H1 (cell line): ENCODE data around the gene DNLZ. TPM values are rescaled to one million over a fixed set of nuclear protein-coding genes. Genes with fewer than 3 reads are reported as not detected.

Experiments
- CTCF ChIA-PET: fragments of 300-600 bp; sonication (Branson Sonifier 250); formaldehyde crosslinking; loops from one replicate; lab custom pipeline; 2021; ENCODE audit not compliant: partially characterized antibody; lab: Charles Lee
- POLR2A ChIA-PET: fragments of 300-600 bp; sonication (Branson Sonifier 250); formaldehyde crosslinking; loops from one replicate; lab custom pipeline; 2021; ENCODE audit warnings: inconsistent platforms; ENCODE audit not compliant: partially characterized antibody; lab: Charles Lee
- DNase-seq, 2 experiments: peaks; one replicate each; pipeline versions ENCODE4 v3.0.0 to v3.0.0-alpha.2; 2010 to 2022; ENCODE audit warnings: low spot score in 2 of 2, low read depth in 1 of 2, mixed read lengths in 1 of 2
- FAIRE-seq: peaks from 2 replicates; lab custom pipeline; 2011; peaks lifted over from hg19 to GRCh38; lab: Jason Lieb, UNC
- H2AFZ ChIP-seq: 2 replicates; pipeline ENCODE4 v1.8.1; 2012; ENCODE audit warnings: low read length, inconsistent platforms
- H2AK5ac ChIP-seq: 2 replicates; pipeline ENCODE4 v1.6.1; 2013; ENCODE audit warnings: low read depth, low read length
- H2BK120ac ChIP-seq: replicated peaks from 2 replicates; pipeline ENCODE3; 2013; ENCODE audit warnings: low read depth, low read length, inconsistent platforms
- H2BK12ac ChIP-seq: 2 replicates; pipeline ENCODE4 v1.6.1; 2013; ENCODE audit warnings: low read depth, low read length
- H2BK15ac ChIP-seq: 2 replicates; pipeline ENCODE4 v1.6.1; 2013; ENCODE audit warnings: low read length
- H2BK20ac ChIP-seq: 2 replicates; pipeline ENCODE4 v1.6.1; 2013; ENCODE audit warnings: low read length
- H2BK5ac ChIP-seq: 2 replicates; pipeline ENCODE4 v1.6.1; 2013; ENCODE audit warnings: low read depth, low read length
- H3K14ac ChIP-seq: 2 replicates; pipeline ENCODE4 v1.6.1; 2013; ENCODE audit warnings: inconsistent platforms; ENCODE audit not compliant: insufficient read length
- H3K18ac ChIP-seq: 2 replicates; pipeline ENCODE4 v1.6.1; 2013; ENCODE audit warnings: low read length; ENCODE audit errors: extremely low read depth
- H3K23ac ChIP-seq: 2 replicates; pipeline ENCODE4 v1.6.1; 2013; ENCODE audit warnings: inconsistent platforms; ENCODE audit not compliant: insufficient read length
- H3K23me2 ChIP-seq: 2 replicates; pipeline ENCODE4 v1.6.1; 2013; ENCODE audit warnings: low read depth, low read length
- H3K27ac ChIP-seq: 2 replicates; pipeline ENCODE4 v1.6.1; 2011; ENCODE audit warnings: low read depth, low read length, inconsistent platforms
- H3K27me3 ChIP-seq, 4 experiments: replicated peaks in 1 of 4; 1 replicate in 1 of 4; 2 replicates in 3 of 4; pipeline versions ENCODE4 v1.6.1 to v1.8.1; 2011 to 2013; ENCODE audit warnings: low read length in 3 of 4, mild to moderate bottlenecking in 3 of 4, inconsistent platforms in 2 of 4, mixed read lengths in 2 of 4, moderate library complexity in 1 of 4; ENCODE audit not compliant: control insufficient read depth in 3 of 4, insufficient read depth in 3 of 4; ENCODE audit errors: extremely low read depth in 1 of 4
- H3K36me3 ChIP-seq, 4 experiments: 2 replicates each; pipeline versions ENCODE4 v1.6.1 to v1.8.1; 2011 to 2013; ENCODE audit warnings: mild to moderate bottlenecking in 4 of 4, low read length in 3 of 4, moderate library complexity in 2 of 4, control low read depth in 1 of 4, inconsistent platforms in 1 of 4; ENCODE audit not compliant: insufficient read depth in 4 of 4, control insufficient read depth in 2 of 4
- H3K4ac ChIP-seq: replicated peaks from 2 replicates; pipeline ENCODE3; 2013; ENCODE audit warnings: low read length, low read depth, mixed read lengths, inconsistent platforms; ENCODE audit not compliant: insufficient read length
- H3K4me1 ChIP-seq, 4 experiments: replicated peaks in 1 of 4; 1 replicate in 1 of 4; 2 replicates in 3 of 4; pipeline versions ENCODE4 v1.6.1 to v1.8.1; 2011 to 2013; ENCODE audit warnings: low read length in 3 of 4, inconsistent platforms in 2 of 4, mixed read lengths in 1 of 4; ENCODE audit not compliant: insufficient read depth in 4 of 4, control insufficient read depth in 3 of 4
- H3K4me2 ChIP-seq, 2 experiments: 2 replicates each; pipeline versions ENCODE4 v1.6.1 to v1.8.1; 2011 to 2013; ENCODE audit warnings: low read depth in 2 of 2, low read length in 2 of 2, control low read depth in 1 of 2, inconsistent platforms in 1 of 2, mild to moderate bottlenecking in 1 of 2; ENCODE audit not compliant: insufficient read depth in 1 of 2
- H3K4me3 ChIP-seq, 4 experiments: fragments of 200-600, 300-600 bp in 1 of 4; sonication (generic), shearing (Covaris generic), sonication (Bioruptor Twin) in 1 of 4; 2 replicates each; pipeline versions ENCODE4 v1.5.1 to v1.8.1; 2011 to 2016; ENCODE audit warnings: low read length in 4 of 4, low read depth in 3 of 4, control low read depth in 2 of 4, inconsistent platforms in 2 of 4, mild to moderate bottlenecking in 2 of 4, mixed read lengths in 1 of 4, moderate library complexity in 1 of 4; ENCODE audit not compliant: insufficient read depth in 2 of 4; ENCODE audit errors: extremely low read depth in 1 of 4
- H3K56ac ChIP-seq: replicated peaks from 2 replicates; pipeline ENCODE3; 2013; ENCODE audit warnings: low read depth, mild to moderate bottlenecking, mixed read lengths, low read length, inconsistent platforms; ENCODE audit not compliant: insufficient read length
- H3K79me1 ChIP-seq: 2 replicates; pipeline ENCODE4 v1.6.1; 2013; ENCODE audit warnings: low read depth, low read length, control low read depth
- H3K79me2 ChIP-seq, 2 experiments: 2 replicates each; pipeline versions ENCODE4 v1.6.1 to v1.8.1; 2012 to 2013; ENCODE audit warnings: low read length in 2 of 2, mild to moderate bottlenecking in 2 of 2, inconsistent platforms in 1 of 2; ENCODE audit not compliant: insufficient read depth in 2 of 2, control insufficient read depth in 1 of 2
- H3K9ac ChIP-seq, 4 experiments: replicated peaks in 1 of 4; 1 replicate in 1 of 4; 2 replicates in 3 of 4; pipeline versions ENCODE4 v1.6.1 to v1.8.1; 2011 to 2013; ENCODE audit warnings: low read depth in 3 of 4, low read length in 3 of 4, control low read depth in 2 of 4, mild to moderate bottlenecking in 2 of 4, moderate library complexity in 2 of 4, inconsistent platforms in 1 of 4; ENCODE audit errors: extremely low read depth in 1 of 4
- H3K9me3 ChIP-seq, 2 experiments: 2 replicates each; pipeline versions ENCODE4 v1.6.1 to v1.8.1; 2012 to 2013; ENCODE audit warnings: mild to moderate bottlenecking in 2 of 2, moderate library complexity in 2 of 2, control low read depth in 1 of 2, inconsistent platforms in 1 of 2, low read depth in 1 of 2, low read length in 1 of 2, mixed read lengths in 1 of 2; ENCODE audit not compliant: insufficient read depth in 2 of 2
- H4K20me1 ChIP-seq, 2 experiments: replicated peaks in 1 of 2; 2 replicates each; pipeline versions ENCODE3 to v1.8.1; 2011 to 2013; ENCODE audit warnings: inconsistent platforms in 2 of 2, low read length in 2 of 2, mild to moderate bottlenecking in 1 of 2; ENCODE audit not compliant: insufficient read depth in 2 of 2, control insufficient read depth in 1 of 2
- H4K5ac ChIP-seq: 2 replicates; pipeline ENCODE4 v1.6.1; 2013; ENCODE audit warnings: low read length, low read depth, mixed read lengths, inconsistent platforms; ENCODE audit not compliant: insufficient read length
- H4K8ac ChIP-seq: 2 replicates; pipeline ENCODE4 v1.8.0; 2013; ENCODE audit warnings: mild to moderate bottlenecking, moderate library complexity, low read length, inconsistent platforms; ENCODE audit not compliant: insufficient read depth; ENCODE audit errors: extremely low read depth
- H4K91ac ChIP-seq: replicated peaks from 2 replicates; pipeline ENCODE3; 2013; ENCODE audit warnings: low read length, mixed read lengths, inconsistent platforms; ENCODE audit not compliant: insufficient read length
- CBX5 ChIP-seq: fragments of 300-800, 300-1000 bp; sonication (generic); IDR thresholded peaks from 2 replicates; pipeline ENCODE4 v1.7.1; 2016; ENCODE audit warnings: antibody characterized with exemption, low read length, low read depth
- CBX8 ChIP-seq: fragments of 300-800, 300-1000 bp; sonication (generic); IDR thresholded peaks from 2 replicates; pipeline ENCODE4 v1.7.1; 2016; ENCODE audit warnings: low read depth, low read length, borderline replicate concordance
- CEBPB ChIP-seq: IDR thresholded peaks from 2 replicates; pipeline ENCODE4 v1.6.1; 2012; ENCODE audit warnings: low read depth, low read length
- CHD1 ChIP-seq: IDR thresholded peaks from 2 replicates; pipeline ENCODE4 v1.6.1; 2012; ENCODE audit warnings: low read depth, low read length, improper control_type of control experiment
- CREB1 ChIP-seq: IDR thresholded peaks from 2 replicates; pipeline ENCODE4 v1.6.1; 2012; ENCODE audit warnings: inconsistent platforms
- EGR1 ChIP-seq: IDR thresholded peaks from 2 replicates; pipeline ENCODE4 v1.6.1; 2011; ENCODE audit warnings: low read depth, low read length, borderline replicate concordance
- HDAC2 ChIP-seq, 2 experiments: fragments of 300-600 bp in 1 of 2; sonication (generic) in 1 of 2; IDR thresholded peaks; 2 replicates each; pipeline ENCODE4 v1.6.1; 2011 to 2012; ENCODE audit warnings: low read depth in 2 of 2, low read length in 2 of 2, mild to moderate bottlenecking in 2 of 2, moderate library complexity in 2 of 2, borderline replicate concordance in 1 of 2, inconsistent platforms in 1 of 2
- JUND ChIP-seq: IDR thresholded peaks from 2 replicates; pipeline ENCODE4 v1.6.1; 2011; ENCODE audit warnings: mild to moderate bottlenecking, improper control_type of control experiment, low read length
- KDM1A ChIP-seq: fragments of 200-600, 300-600 bp; sonication (generic); IDR thresholded peaks from 2 replicates; pipeline ENCODE4 v1.7.1; 2016; ENCODE audit warnings: mild to moderate bottlenecking, low read length, borderline replicate concordance
- KDM4A ChIP-seq: IDR thresholded peaks from one replicate; pipeline ENCODE4 v1.7.1; 2012; ENCODE audit warnings: low read depth, mild to moderate bottlenecking, moderate library complexity, low read length, inconsistent platforms; ENCODE audit not compliant: severe bottlenecking
- KDM5A ChIP-seq: fragments of 200-600 bp; IDR thresholded peaks from 2 replicates; pipeline ENCODE4 v1.7.1; 2012; ENCODE audit warnings: mild to moderate bottlenecking, low read length, inconsistent platforms, mixed read lengths
- SP1 ChIP-seq: IDR thresholded peaks from 2 replicates; pipeline ENCODE4 v1.6.1; 2011; ENCODE audit warnings: low read depth, low read length
- TAF7 ChIP-seq: optimal IDR thresholded peaks from 2 replicates; pipeline ENCODE3; 2011; ENCODE audit warnings: low read depth, mild to moderate bottlenecking, inconsistent platforms, low read length, moderate library complexity, borderline replicate concordance
- TBP ChIP-seq: IDR thresholded peaks from 2 replicates; pipeline ENCODE4 v1.6.1; 2011; ENCODE audit warnings: low read depth, low read length, improper control_type of control experiment
- YY1 ChIP-seq: IDR thresholded peaks from 2 replicates; pipeline ENCODE4 v1.6.1; 2011; ENCODE audit warnings: low read depth, mild to moderate bottlenecking, low read length
- ZNF274 ChIP-seq: IDR thresholded peaks from 2 replicates; pipeline ENCODE4 v1.7.0; 2012; ENCODE audit warnings: low read length, borderline replicate concordance; ENCODE audit errors: extremely low read depth
- WGBS, 2 experiments: shearing (Covaris generic) in 1 of 2; methylation state at CpG; one replicate each; pipeline versions ENCODE4 v1.1.6 to v1.1.7; 2013 to 2015; ENCODE audit warnings: low lambda C conversion rate in 2 of 2, mixed read lengths in 2 of 2, inconsistent platforms in 1 of 2, low coverage in 1 of 2, missing lambda C conversion rate in 1 of 2; ENCODE audit not compliant: insufficient replicate concordance in 2 of 2, insufficient coverage in 1 of 2, insufficient read length in 1 of 2; ENCODE audit errors: extremely low coverage in 1 of 2, missing lambda C conversion rate in 1 of 2; 5-methylcytosine and 5-hydroxymethylcytosine counted together
- polyA plus RNA-seq, 7 experiments: library from polyadenylated mRNA; depleted of rRNA in 3 of 7; stranded (reverse) in 5 of 7; unstranded in 2 of 7; fragments of >200 nt in 5 of 7; fragments of 200-250 nt in 2 of 7; gene quantifications; 1 replicate in 5 of 7; 2 replicates in 1 of 7; 4 replicates in 1 of 7; pipeline versions ENCODE4 v1.2.1 to v1.2.3, GENCODE V29; 2011 to 2013; ENCODE audit warnings: missing spikeins in 2 of 7, mixed read lengths in 2 of 7
- total RNA-seq: library from RNA; stranded (reverse); fragmentation: NEBNext Ultra II Directional; extraction: Animal tissue kit (Norgen Biotek cat#: 25700); gene quantifications from 2 replicates; pipeline ENCODE4 v1.2.1, GENCODE V29; 2021

Gene DNLZ
- total and polyA plus RNA-seq, 2 of the 8 experiments (the other 6 are each of a cell fraction or from before 2014, with no cell fraction given): 11.6 to 17.9 TPM

- H3K4me2 ChIP-seq: no peak overlapping the region
- DNase-seq: no peak
- no peak overlapping the region for H4K91ac ChIP-seq
- no peak overlapping the region for H4K5ac ChIP-seq
- WGBS, 2 experiments: 82% methylated on average over 4 of the region's 4 CpGs; no CpG with 5 or more reads in 1 of the 2 experiments
- no peak overlapping the region for H3K56ac ChIP-seq
- no peak overlapping the region for H3K23ac ChIP-seq
- no peak overlapping the region for H3K9ac ChIP-seq
- H2AFZ ChIP-seq: no peak overlapping the region
- H4K8ac ChIP-seq: no peak overlapping the region
- POLR2A ChIA-PET: no interaction called here
- peaks cover 13 to 19% of the 10 kb centered on the region in 2 experiments for H3K9me3 ChIP-seq
- H4K20me1 ChIP-seq: peaks cover 0 to 1% of the 10 kb centered on the region in 2 experiments
- no peaks in the 10 kb centered on the region for H3K79me1 ChIP-seq
- TF ChIP-seq KDM5A (no peak), EGR1 (no peak), CBX5 (no peak), CBX8 (no peak), TBP (no peak), CHD1 (no peak), KDM1A (no peak), TAF7 (no peak), YY1 (no peak), SP1 (no peak), CREB1 (no peak), HDAC2 (IDR thresholded peaks at IDR 0.05; ENCODE audit: borderline replicate concordance in 1 of 2, low read depth in 2 of 2, low read length in 2 of 2) (no peak), CEBPB (no peak), JUND (no peak), ZNF274 (no peak), KDM4A (no peak)
- H3K14ac ChIP-seq: no peak overlapping the region
- H3K27me3 ChIP-seq: no peaks in the 10 kb centered on the region; a peak in 1 of 7 replicates
- H3K27ac ChIP-seq: no peak overlapping the region
- H2AK5ac ChIP-seq: no peak overlapping the region
- H3K23me2 ChIP-seq: peaks cover 4% of the 10 kb centered on the region; the same call in 1 of the 2 replicates
- H3K4ac ChIP-seq: no peak overlapping the region
- no peak overlapping the region for H3K18ac ChIP-seq
- no peak overlapping the region for H2BK20ac ChIP-seq
- CTCF ChIA-PET: interaction anchor here (4.9 kb wide), 1 partner anchor 8 kb away, joined by 46 read pairs; no protein-coding TSS in a partner anchor
- no peaks in the 10 kb centered on the region for H3K79me2 ChIP-seq
- H3K4me3 ChIP-seq: no peak overlapping the region
- H2BK120ac ChIP-seq: no peak overlapping the region
- 0 out of 7 replicates have a peak, but pooled peaks cover 0 to 3% (median 0%) of the 10 kb centered on the region in 4 experiments for H3K4me1 ChIP-seq
- no peak for FAIRE-seq
- H2BK15ac ChIP-seq: no peak overlapping the region
- H2BK12ac ChIP-seq: no peak overlapping the region
- H2BK5ac ChIP-seq: no peak overlapping the region
- no peaks in the 10 kb centered on the region; a peak in 1 of 8 replicates for H3K36me3 ChIP-seq
Measured at GRCh38 chr9:136314944-136315343, 48.6 kb downstream of the DNLZ start.
